SK-N-SH treated with all-trans-retinoic acid at 6 μM for 48 hours (cell line): Measurements from ENCODE around the gene DCTN2.

Source experiments
- ARNTL ChIP-seq: fragments of 450-650 bp; formaldehyde crosslinking; IDR thresholded peaks from 2 replicates; pipeline ENCODE4 v1.5.0; 2020; ENCODE audit warnings: low read depth, mild to moderate bottlenecking, moderate library complexity, borderline replicate concordance
- GLIS3 ChIP-seq: fragments of 250-450 bp; sonication (Bioruptor Pico); IDR thresholded peaks from 2 replicates; pipeline ENCODE4 v1.5.0; 2020; ENCODE audit warnings: mild to moderate bottlenecking, moderate library complexity
- RARB ChIP-seq: fragments of 250-450 bp; sonication (Bioruptor Pico); IDR thresholded peaks from 2 replicates; pipeline ENCODE4 v1.8.0; 2021; ENCODE audit warnings: mild to moderate bottlenecking, moderate library complexity
- ZNF565 ChIP-seq: fragments of 450-650 bp; formaldehyde crosslinking; conservative IDR thresholded peaks from 2 replicates; pipeline ENCODE4 v1.5.0; 2020; ENCODE audit warnings: low read depth, mild to moderate bottlenecking, moderate library complexity
- ZNF70 ChIP-seq: fragments of 450-650 bp; formaldehyde crosslinking; IDR thresholded peaks from 2 replicates; pipeline ENCODE4 v1.5.0; 2020; ENCODE audit warnings: mild to moderate bottlenecking, moderate library complexity
- TF ChIP-seq, protein P1 (sequence below): fragments of 250-450 bp; sonication (Bioruptor Pico); IDR thresholded peaks from 2 replicates; pipeline ENCODE4 v1.8.0; 2020; ENCODE audit warnings: mild to moderate bottlenecking, moderate library complexity, borderline replicate concordance

DNA sequence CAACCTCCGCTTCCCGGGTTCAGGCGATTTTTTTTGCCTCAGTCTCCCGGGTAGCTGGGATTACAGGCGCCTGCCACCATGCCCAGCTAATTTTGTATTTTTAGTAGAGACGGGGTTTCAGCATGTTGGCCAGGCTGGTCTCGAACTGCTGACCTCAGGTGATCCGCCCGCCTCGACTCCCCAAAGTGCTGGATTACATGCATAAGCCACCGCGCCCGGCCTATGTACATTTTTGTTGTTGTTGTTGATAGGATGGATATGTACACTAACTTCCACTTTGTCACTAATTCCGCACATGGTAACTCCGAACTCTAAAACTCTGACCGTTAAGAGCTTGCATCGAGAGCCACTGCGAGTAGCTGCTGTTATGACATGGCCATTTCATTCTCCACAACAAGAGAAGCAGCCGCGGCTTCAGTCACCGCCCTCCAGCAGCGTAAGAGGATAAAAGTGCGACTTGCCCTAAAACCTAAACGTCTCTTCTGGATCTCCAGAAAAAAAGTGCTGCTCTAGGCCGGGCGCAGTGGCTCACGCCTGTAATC is 59.9 kb downstream of the DCTN2 start:
- TF ChIP-seq GLIS3 (CRISPR knock-in tag), result no peak
- no peak for TF ChIP-seq RARB
- TF ChIP-seq ZNF565 (CRISPR knock-in tag), result no peak
- no peak for TF ChIP-seq ZNF70 (CRISPR knock-in tag)
- TF ChIP-seq, protein P1, sequence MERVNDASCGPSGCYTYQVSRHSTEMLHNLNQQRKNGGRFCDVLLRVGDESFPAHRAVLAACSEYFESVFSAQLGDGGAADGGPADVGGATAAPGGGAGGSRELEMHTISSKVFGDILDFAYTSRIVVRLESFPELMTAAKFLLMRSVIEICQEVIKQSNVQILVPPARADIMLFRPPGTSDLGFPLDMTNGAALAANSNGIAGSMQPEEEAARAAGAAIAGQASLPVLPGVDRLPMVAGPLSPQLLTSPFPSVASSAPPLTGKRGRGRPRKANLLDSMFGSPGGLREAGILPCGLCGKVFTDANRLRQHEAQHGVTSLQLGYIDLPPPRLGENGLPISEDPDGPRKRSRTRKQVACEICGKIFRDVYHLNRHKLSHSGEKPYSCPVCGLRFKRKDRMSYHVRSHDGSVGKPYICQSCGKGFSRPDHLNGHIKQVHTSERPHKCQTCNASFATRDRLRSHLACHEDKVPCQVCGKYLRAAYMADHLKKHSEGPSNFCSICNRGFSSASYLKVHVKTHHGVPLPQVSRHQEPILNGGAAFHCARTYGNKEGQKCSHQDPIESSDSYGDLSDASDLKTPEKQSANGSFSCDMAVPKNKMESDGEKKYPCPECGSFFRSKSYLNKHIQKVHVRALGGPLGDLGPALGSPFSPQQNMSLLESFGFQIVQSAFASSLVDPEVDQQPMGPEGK (CRISPR knock-in tag), result no peak
- no peak for TF ChIP-seq ARNTL (CRISPR knock-in tag)
